Fibroblast of lung (primary cell): Measurements from ENCODE around the gene EFNA2. TPM values are rescaled to one million over a fixed set of nuclear protein-coding genes. Genes with fewer than 3 reads are reported as not detected.

Experiments
- DNase-seq, 2 donors: peaks; one replicate each; pipeline versions ENCODE4 v3.0.0 to v3.0.0-alpha.2; 2010; ENCODE audit warnings: low read depth in 2 of 2
- H2AFZ ChIP-seq: 2 replicates; pipeline ENCODE4 v1.5.1; 2012; ENCODE audit warnings: low read length, control low read depth, inconsistent platforms
- H3K27ac ChIP-seq: 2 replicates; pipeline ENCODE4 v1.5.1; 2011; ENCODE audit warnings: low read length, control low read depth; ENCODE audit not compliant: insufficient read depth
- H3K27me3 ChIP-seq: 2 replicates; pipeline ENCODE4 v1.5.1; 2011; ENCODE audit warnings: mild to moderate bottlenecking, low read length; ENCODE audit not compliant: control insufficient read depth, insufficient read depth
- H3K36me3 ChIP-seq: 2 replicates; pipeline ENCODE4 v1.5.1; 2011; ENCODE audit warnings: low read length; ENCODE audit not compliant: control insufficient read depth, insufficient read depth
- H3K4me1 ChIP-seq: 2 replicates; pipeline ENCODE4 v1.5.1; 2011; ENCODE audit warnings: low read length; ENCODE audit not compliant: control insufficient read depth, insufficient read depth; ENCODE audit errors: extremely low read depth
- H3K4me2 ChIP-seq: 2 replicates; pipeline ENCODE4 v1.5.1; 2011; ENCODE audit warnings: low read length, control low read depth; ENCODE audit not compliant: insufficient read depth; ENCODE audit errors: extremely low read depth
- H3K4me3 ChIP-seq, 4 experiments: fragments of 200-600 bp in 1 of 4; sonication (generic) in 1 of 4; replicated peaks in 1 of 4; 2 replicates each; pipeline ENCODE4 v1.5.1; 2011 to 2016; ENCODE audit warnings: low read length in 4 of 4, low read depth in 3 of 4, mild to moderate bottlenecking in 3 of 4, control low read depth in 2 of 4, inconsistent platforms in 1 of 4, mixed read lengths in 1 of 4; ENCODE audit not compliant: insufficient read depth in 1 of 4; ENCODE audit errors: control extremely low read depth in 1 of 4
- H3K79me2 ChIP-seq: 2 replicates; pipeline ENCODE4 v1.5.1; 2012; ENCODE audit warnings: mild to moderate bottlenecking, low read length, inconsistent platforms; ENCODE audit not compliant: control insufficient read depth, insufficient read depth
- H3K9ac ChIP-seq: 2 replicates; pipeline ENCODE4 v1.5.1; 2011; ENCODE audit warnings: mild to moderate bottlenecking, low read length, control low read depth; ENCODE audit not compliant: insufficient read depth
- H3K9me3 ChIP-seq: 2 replicates; pipeline ENCODE4 v1.5.1; 2012; ENCODE audit warnings: low read depth, low read length; ENCODE audit not compliant: control insufficient read depth, insufficient read depth
- H4K20me1 ChIP-seq: 2 replicates; pipeline ENCODE4 v1.5.1; 2011; ENCODE audit warnings: low read length; ENCODE audit not compliant: control insufficient read depth, insufficient read depth; ENCODE audit errors: extremely low read depth
- EZH2 ChIP-seq: IDR thresholded peaks from 2 replicates; pipeline ENCODE4 v1.5.1; 2012; ENCODE audit warnings: low read length, control low read depth, mild to moderate bottlenecking; ENCODE audit errors: missing control alignments
- polyA plus RNA-seq, 2 donors: library from polyadenylated mRNA; depleted of rRNA in 1 of 2; stranded (reverse) in 1 of 2; unstranded in 1 of 2; fragments of >200 nt; gene quantifications; 2 replicates each; pipeline ENCODE4 v1.2.1, GENCODE V29; 2011 to 2012; ENCODE audit warnings: missing spikeins in 1 of 2
- total RNA-seq: library from RNA; depleted of rRNA; stranded (reverse); fragments of >200 nt; gene quantifications from 2 replicates; pipeline ENCODE4 v1.2.1, GENCODE V29; 2014
- TF ChIP-seq, protein P1 (sequence below), 2 donors: IDR thresholded peaks in 1 of 2; conservative IDR thresholded peaks in 1 of 2; 1 replicate in 1 of 2; 2 replicates in 1 of 2; pipeline ENCODE4 v1.5.1; 2011 to 2012; ENCODE audit warnings: low read length in 2 of 2, control low read depth in 1 of 2, inconsistent platforms in 1 of 2, low read depth in 1 of 2, mild to moderate bottlenecking in 1 of 2

EFNA2 gene
- total and polyA plus RNA-seq, 2 donors (not counting 1 experiment from before 2014, with no cell fraction given), result 0.17 TPM; not detected in 1

GRCh38 chr19:1312767-1313694, 27.4 kb downstream of the EFNA2 start:
- Histone ChIP-seq H3K36me3 (no peaks in the 10 kb centered on the region), H3K27me3 (peaks cover 17% of the 10 kb centered on the region), H3K79me2 (no peaks in the 10 kb centered on the region), H3K9ac (no peak overlapping the region), H3K4me3 (no peak overlapping the region), H3K4me1 (no peaks in the 10 kb centered on the region), H3K9me3 (no peaks in the 10 kb centered on the region), H3K27ac (no peak overlapping the region), H3K4me2 (no peak overlapping the region), H2AFZ (no peak overlapping the region), H4K20me1 (no peaks in the 10 kb centered on the region)
- peak; percentile 11 to 77 for DNase-seq
- TF ChIP-seq, protein P1, sequence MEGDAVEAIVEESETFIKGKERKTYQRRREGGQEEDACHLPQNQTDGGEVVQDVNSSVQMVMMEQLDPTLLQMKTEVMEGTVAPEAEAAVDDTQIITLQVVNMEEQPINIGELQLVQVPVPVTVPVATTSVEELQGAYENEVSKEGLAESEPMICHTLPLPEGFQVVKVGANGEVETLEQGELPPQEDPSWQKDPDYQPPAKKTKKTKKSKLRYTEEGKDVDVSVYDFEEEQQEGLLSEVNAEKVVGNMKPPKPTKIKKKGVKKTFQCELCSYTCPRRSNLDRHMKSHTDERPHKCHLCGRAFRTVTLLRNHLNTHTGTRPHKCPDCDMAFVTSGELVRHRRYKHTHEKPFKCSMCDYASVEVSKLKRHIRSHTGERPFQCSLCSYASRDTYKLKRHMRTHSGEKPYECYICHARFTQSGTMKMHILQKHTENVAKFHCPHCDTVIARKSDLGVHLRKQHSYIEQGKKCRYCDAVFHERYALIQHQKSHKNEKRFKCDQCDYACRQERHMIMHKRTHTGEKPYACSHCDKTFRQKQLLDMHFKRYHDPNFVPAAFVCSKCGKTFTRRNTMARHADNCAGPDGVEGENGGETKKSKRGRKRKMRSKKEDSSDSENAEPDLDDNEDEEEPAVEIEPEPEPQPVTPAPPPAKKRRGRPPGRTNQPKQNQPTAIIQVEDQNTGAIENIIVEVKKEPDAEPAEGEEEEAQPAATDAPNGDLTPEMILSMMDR (conservative IDR thresholded peaks at IDR 0.05 in 1 of 2, IDR thresholded peaks at IDR 0.05 in 1 of 2; ENCODE audit: low read depth in 1 of 2, low read length in 2 of 2), result no peak
- TF ChIP-seq EZH2, result no peak

- Histone ChIP-seq H3K4me3 (no peak overlapping the region), H3K79me2 (no peaks in the 10 kb centered on the region), H3K4me2 (no peak overlapping the region), H2AFZ (no peak overlapping the region), H3K36me3 (no peaks in the 10 kb centered on the region), H3K4me1 (no peaks in the 10 kb centered on the region), H3K27ac (no peak overlapping the region), H3K9me3 (no peaks in the 10 kb centered on the region), H4K20me1 (no peaks in the 10 kb centered on the region), H3K9ac (no peak overlapping the region), H3K27me3 (peaks cover 19% of the 10 kb centered on the region)
- DNase-seq, result no peak
- no peak for TF ChIP-seq EZH2
- TF ChIP-seq, protein P1 (conservative IDR thresholded peaks at IDR 0.05 in 1 of 2, IDR thresholded peaks at IDR 0.05 in 1 of 2; ENCODE audit: low read depth in 1 of 2, low read length in 2 of 2), result no peak
These were observed 28.3 kb downstream of the EFNA2 start for GRCh38 chr19:1313695-1314613.
